ENCODE measurements around the gene DUSP2. TPM values are rescaled to one million over a fixed set of nuclear protein-coding genes. Genes with fewer than 3 reads are reported as not detected.

Gene DUSP2, protein sequence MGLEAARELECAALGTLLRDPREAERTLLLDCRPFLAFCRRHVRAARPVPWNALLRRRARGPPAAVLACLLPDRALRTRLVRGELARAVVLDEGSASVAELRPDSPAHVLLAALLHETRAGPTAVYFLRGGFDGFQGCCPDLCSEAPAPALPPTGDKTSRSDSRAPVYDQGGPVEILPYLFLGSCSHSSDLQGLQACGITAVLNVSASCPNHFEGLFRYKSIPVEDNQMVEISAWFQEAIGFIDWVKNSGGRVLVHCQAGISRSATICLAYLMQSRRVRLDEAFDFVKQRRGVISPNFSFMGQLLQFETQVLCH
- total RNA-seq (2011; cell fraction: chromatin; rRNA removed; ENCODE audit: low replicate concordance): 0.16 TPM in 1 of 2 replicates, not detected in the other
- total RNA-seq (2011; cell fraction: nucleolus; rRNA removed): 0.33 TPM in 1 of 2 replicates, not detected in the other
- not detected in 2 replicates for total RNA-seq (2011; cell fraction: nucleoplasm; rRNA removed)
- total RNA-seq (2014; rRNA removed) (not detected in 2 replicates), total RNA-seq (2014; rRNA removed; fragmentation: Illumina TruSeq; extraction: Trizol) (not detected in 2 replicates), total RNA-seq (2015; rRNA removed; fragmentation: Illumina TruSeq; extraction: Trizol) (not detected in 2 replicates), total RNA-seq (2021) (0.18 and 0.42 TPM in 2 replicates), polyA plus RNA-seq (2011; rRNA removed) (0.04 TPM in 1 of 2 replicates, not detected in the other), polyA plus RNA-seq (2014; fragmentation: Illumina TruSeq; extraction: Trizol) (not detected in 2 replicates), polyA plus RNA-seq (2014; fragmentation: Nextera tagmentation; extraction: Ambion mirVana) (not detected), polyA plus RNA-seq (2014; rRNA removed) (not detected in 2 replicates), polyA minus RNA-seq (2011; rRNA and poly(A)+ RNA removed) (not detected in 2 replicates), Bru-seq, nascent RNA (percentile 23 among the genes with signal in this experiment), BruChase-seq, experiment 1, labeled RNA remaining after a 2-hour chase (percentile 29 among the genes with signal in this experiment), BruChase-seq, experiment 2, labeled RNA remaining after a 6-hour chase (percentile 33 among the genes with signal in this experiment)
- polyA plus RNA-seq (2011; cell fraction: cytosol; rRNA removed): 0.06 and 0.07 TPM in 2 replicates
- 0.14 and 0.64 TPM in 2 replicates for polyA plus RNA-seq (2011; cell fraction: nucleus; rRNA removed)
- polyA plus RNA-seq (2012): 0.08 TPM in 1 of 2 replicates, not detected in the other
- polyA minus RNA-seq (2011; cell fraction: cytosol; rRNA and poly(A)+ RNA removed): 0.76 and 1.8 TPM in 2 replicates
- 0.40 and 0.89 TPM in 2 replicates for polyA minus RNA-seq (2011; cell fraction: nucleus; rRNA and poly(A)+ RNA removed)
- long read RNA-seq, experiment 1: 0 reads
- long read RNA-seq, experiment 2: 0 reads
- long read RNA-seq, experiment 3: 0 reads

DNA sequence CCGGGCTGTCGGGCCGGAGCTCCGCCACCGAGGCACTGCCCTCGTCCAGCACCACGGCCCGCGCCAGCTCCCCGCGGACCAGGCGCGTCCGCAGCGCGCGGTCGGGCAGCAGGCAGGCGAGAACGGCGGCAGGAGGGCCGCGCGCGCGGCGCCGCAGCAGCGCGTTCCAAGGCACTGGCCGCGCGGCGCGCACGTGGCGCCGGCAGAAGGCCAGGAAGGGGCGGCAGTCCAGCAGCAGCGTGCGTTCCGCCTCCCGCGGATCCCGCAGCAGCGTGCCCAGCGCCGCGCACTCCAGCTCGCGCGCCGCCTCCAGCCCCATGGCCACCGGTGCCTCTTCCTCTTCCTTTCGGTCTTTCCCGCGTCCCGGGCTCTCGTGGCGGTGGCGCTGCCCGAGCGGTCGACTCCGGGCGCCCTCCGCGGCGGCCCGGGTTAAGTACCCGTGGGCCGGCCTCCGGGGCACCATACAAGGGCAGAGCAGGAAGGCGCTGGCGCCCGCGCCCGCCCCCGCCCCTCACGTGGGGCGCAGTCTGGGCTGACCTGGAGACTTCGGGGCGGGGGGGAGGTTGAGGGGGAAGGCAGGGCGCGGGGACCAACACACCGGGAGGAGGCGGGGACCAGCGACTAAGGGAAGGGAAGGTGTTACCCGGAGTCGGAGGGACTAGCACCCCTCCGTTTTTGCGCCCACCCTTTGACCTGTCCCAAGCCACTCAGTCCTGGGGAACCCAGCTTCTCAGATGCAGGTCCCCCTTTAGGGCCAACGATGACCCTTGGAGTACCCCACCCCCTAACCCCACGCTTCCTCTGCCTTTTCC is at the start of gene DUSP2:
Gene DUSP2 (minus strand): TSS at position 405 of the 812 bp plus-strand sequence. CDS start 86 bp downstream, at position 319.
- H3K9me3 ChIP-seq (replicated peaks; ENCODE audit: control insufficient read depth, insufficient read depth, low read depth, low read length): no peaks in the 10 kb centered on the region
- BruUV-seq (replicated peaks): no TSS peak
- H3K4me2 ChIP-seq (ENCODE audit: insufficient read depth, low read length): 0 out of 2 replicates have a peak within 1 kb of the TSS, but pooled peaks have one; percentile 6
- H3K27ac ChIP-seq (ENCODE audit: extremely low read depth, low read depth, low read length): no peak within 1 kb of the TSS
- H3K36me3 ChIP-seq (ENCODE audit: control insufficient read depth, insufficient read depth, low read length): no peaks in the 10 kb centered on the region
- no peaks in the 10 kb centered on the region for H4K20me1 ChIP-seq (replicated peaks; ENCODE audit: control insufficient read depth, insufficient read depth, low read length)
- ChIA-PET POLR2A (no interaction called here), CTCF (ENCODE audit: low intra/inter-chr PET ratio) (no interaction called here)
- FAIRE-seq: no peak
- H2AFZ ChIP-seq (ENCODE audit: low read depth, low read length): peak within 1 kb of the TSS; percentile 73
- in situ Hi-C loops (cut with MboI): no loop called here
- H3K4me1 ChIP-seq (replicated peaks in 1 of 2; ENCODE audit: control insufficient read depth in 2 of 2, insufficient read depth in 2 of 2, low read length in 2 of 2): peaks cover 22 to 42% of the 10 kb centered on the region in 2 experiments
- no peak for DNase-seq (ENCODE audit: extremely low read depth in 1 of 4, low spot score in 3 of 4)
- intact Hi-C loops (cut with micrococcal nuclease): no loop called here
- no peak within 1 kb of the TSS for H3K4me3 ChIP-seq
- 88% methylated on average over 21 of the region's 94 CpGs for WGBS (ENCODE audit: insufficient coverage, low coverage, missing lambda C conversion rate)
- H3K9ac ChIP-seq (ENCODE audit: insufficient read depth in 1 of 2, low read depth in 2 of 2, low read length in 2 of 2): peak within 1 kb of the TSS in 1 of 2 experiments; percentile 88; a peak in 2 of 4 replicates
- no peaks in the 10 kb centered on the region for H3K9me1 ChIP-seq (ENCODE audit: control insufficient read depth, insufficient read depth, low read length)
- H3K79me2 ChIP-seq (ENCODE audit: control insufficient read depth, insufficient read depth, low read length): no peaks in the 10 kb centered on the region
- ATAC-seq: no peak
- peaks cover 0 to 12% of the 10 kb centered on the region in 2 experiments; a peak in 2 of 5 replicates for H3K27me3 ChIP-seq (ENCODE audit: control insufficient read depth in 2 of 2, insufficient read depth in 2 of 2, low read length in 2 of 2)
- TF ChIP-seq EWSR1 (IDR thresholded peaks at IDR 0.05; ENCODE audit: borderline replicate concordance, low read depth, partially characterized antibody) (no peak), ZNF124 (CRISPR knock-in tag; IDR thresholded peaks at IDR 0.05) (no peak), MEF2A (IDR thresholded peaks at IDR 0.05; ENCODE audit: control insufficient read depth, low read depth, low read length) (no peak), TSHZ1 (CRISPR knock-in tag; IDR thresholded peaks at IDR 0.05) (no peak), LARP7 (IDR thresholded peaks at IDR 0.05) (no peak), ARNT (IDR thresholded peaks at IDR 0.05) (no peak)
- TF ChIP-seq, protein P1, sequence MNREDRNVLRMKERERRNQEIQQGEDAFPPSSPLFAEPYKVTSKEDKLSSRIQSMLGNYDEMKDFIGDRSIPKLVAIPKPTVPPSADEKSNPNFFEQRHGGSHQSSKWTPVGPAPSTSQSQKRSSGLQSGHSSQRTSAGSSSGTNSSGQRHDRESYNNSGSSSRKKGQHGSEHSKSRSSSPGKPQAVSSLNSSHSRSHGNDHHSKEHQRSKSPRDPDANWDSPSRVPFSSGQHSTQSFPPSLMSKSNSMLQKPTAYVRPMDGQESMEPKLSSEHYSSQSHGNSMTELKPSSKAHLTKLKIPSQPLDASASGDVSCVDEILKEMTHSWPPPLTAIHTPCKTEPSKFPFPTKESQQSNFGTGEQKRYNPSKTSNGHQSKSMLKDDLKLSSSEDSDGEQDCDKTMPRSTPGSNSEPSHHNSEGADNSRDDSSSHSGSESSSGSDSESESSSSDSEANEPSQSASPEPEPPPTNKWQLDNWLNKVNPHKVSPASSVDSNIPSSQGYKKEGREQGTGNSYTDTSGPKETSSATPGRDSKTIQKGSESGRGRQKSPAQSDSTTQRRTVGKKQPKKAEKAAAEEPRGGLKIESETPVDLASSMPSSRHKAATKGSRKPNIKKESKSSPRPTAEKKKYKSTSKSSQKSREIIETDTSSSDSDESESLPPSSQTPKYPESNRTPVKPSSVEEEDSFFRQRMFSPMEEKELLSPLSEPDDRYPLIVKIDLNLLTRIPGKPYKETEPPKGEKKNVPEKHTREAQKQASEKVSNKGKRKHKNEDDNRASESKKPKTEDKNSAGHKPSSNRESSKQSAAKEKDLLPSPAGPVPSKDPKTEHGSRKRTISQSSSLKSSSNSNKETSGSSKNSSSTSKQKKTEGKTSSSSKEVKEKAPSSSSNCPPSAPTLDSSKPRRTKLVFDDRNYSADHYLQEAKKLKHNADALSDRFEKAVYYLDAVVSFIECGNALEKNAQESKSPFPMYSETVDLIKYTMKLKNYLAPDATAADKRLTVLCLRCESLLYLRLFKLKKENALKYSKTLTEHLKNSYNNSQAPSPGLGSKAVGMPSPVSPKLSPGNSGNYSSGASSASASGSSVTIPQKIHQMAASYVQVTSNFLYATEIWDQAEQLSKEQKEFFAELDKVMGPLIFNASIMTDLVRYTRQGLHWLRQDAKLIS (CRISPR knock-in tag; IDR thresholded peaks at IDR 0.05): no peak

Data from K562 (cell line).